ENCODE measurements around the gene NADK2. TPM values are rescaled to one million over a fixed set of nuclear protein-coding genes. Genes with fewer than 3 reads are reported as not detected.

NADK2 gene
- total and polyA plus RNA-seq, 9 of the 15 experiments (the other 6 are each of a cell fraction or from before 2014, with no cell fraction given): 10.6 to 41.0 (median 24.0) TPM

- Histone ChIP-seq H3K9me3 (replicated peaks; ENCODE audit: control insufficient read depth, insufficient read depth, low read depth, low read length) (no peaks in the 10 kb centered on the region), H3K9ac (ENCODE audit: insufficient read depth in 1 of 2, low read depth in 2 of 2, low read length in 2 of 2) (no peak overlapping the region), H3K9me1 (ENCODE audit: control insufficient read depth, insufficient read depth, low read length) (no peaks in the 10 kb centered on the region), H3K36me3 (ENCODE audit: control insufficient read depth, insufficient read depth, low read length) (peaks cover 96% of the 10 kb centered on the region), H3K4me3 (no peak overlapping the region), H3K4me2 (ENCODE audit: insufficient read depth, low read length) (no peak overlapping the region), H2AFZ (ENCODE audit: low read depth, low read length) (no peak overlapping the region), H3K27ac (ENCODE audit: extremely low read depth, low read depth, low read length) (no peak overlapping the region), H3K27me3 (ENCODE audit: control insufficient read depth in 2 of 2, insufficient read depth in 2 of 2, low read length in 2 of 2) (no peaks in the 10 kb centered on the region), H4K20me1 (replicated peaks; ENCODE audit: control insufficient read depth, insufficient read depth, low read length) (no peaks in the 10 kb centered on the region), H3K79me2 (ENCODE audit: control insufficient read depth, insufficient read depth, low read length) (no peaks in the 10 kb centered on the region), H3K4me1 (replicated peaks in 1 of 2; ENCODE audit: control insufficient read depth in 2 of 2, insufficient read depth in 2 of 2, low read length in 2 of 2) (no peaks in the 10 kb centered on the region)
- TF ChIP-seq TAF1 (IDR thresholded peaks at IDR 0.05; ENCODE audit: control insufficient read depth, extremely low read depth, insufficient read depth, low read length, severe bottlenecking) (no peak), MAFK (IDR thresholded peaks at IDR 0.05; ENCODE audit: low read length) (no peak), ZNF778 (CRISPR knock-in tag; IDR thresholded peaks at IDR 0.05) (no peak), ZBTB8A (IDR thresholded peaks at IDR 0.05; ENCODE audit: partially characterized antibody) (no peak), TRIM28 (IDR thresholded peaks at IDR 0.05) (no peak), KLF6 (CRISPR knock-in tag; IDR thresholded peaks at IDR 0.05; ENCODE audit: borderline replicate concordance) (no peak), ZBTB17 (CRISPR knock-in tag; IDR thresholded peaks at IDR 0.05) (no peak), ZNF584 (CRISPR knock-in tag; IDR thresholded peaks at IDR 0.05; ENCODE audit: low read depth) (no peak), DACH1 (IDR thresholded peaks at IDR 0.05; ENCODE audit: partially characterized antibody) (no peak), SAFB2 (IDR thresholded peaks at IDR 0.05; ENCODE audit: borderline replicate concordance, low read depth, low read length, severe bottlenecking) (no peak), MXI1 (IDR thresholded peaks at IDR 0.05; ENCODE audit: low read depth, low read length) (no peak)
- TF ChIP-seq, protein P1, sequence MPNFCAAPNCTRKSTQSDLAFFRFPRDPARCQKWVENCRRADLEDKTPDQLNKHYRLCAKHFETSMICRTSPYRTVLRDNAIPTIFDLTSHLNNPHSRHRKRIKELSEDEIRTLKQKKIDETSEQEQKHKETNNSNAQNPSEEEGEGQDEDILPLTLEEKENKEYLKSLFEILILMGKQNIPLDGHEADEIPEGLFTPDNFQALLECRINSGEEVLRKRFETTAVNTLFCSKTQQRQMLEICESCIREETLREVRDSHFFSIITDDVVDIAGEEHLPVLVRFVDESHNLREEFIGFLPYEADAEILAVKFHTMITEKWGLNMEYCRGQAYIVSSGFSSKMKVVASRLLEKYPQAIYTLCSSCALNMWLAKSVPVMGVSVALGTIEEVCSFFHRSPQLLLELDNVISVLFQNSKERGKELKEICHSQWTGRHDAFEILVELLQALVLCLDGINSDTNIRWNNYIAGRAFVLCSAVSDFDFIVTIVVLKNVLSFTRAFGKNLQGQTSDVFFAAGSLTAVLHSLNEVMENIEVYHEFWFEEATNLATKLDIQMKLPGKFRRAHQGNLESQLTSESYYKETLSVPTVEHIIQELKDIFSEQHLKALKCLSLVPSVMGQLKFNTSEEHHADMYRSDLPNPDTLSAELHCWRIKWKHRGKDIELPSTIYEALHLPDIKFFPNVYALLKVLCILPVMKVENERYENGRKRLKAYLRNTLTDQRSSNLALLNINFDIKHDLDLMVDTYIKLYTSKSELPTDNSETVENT (CRISPR knock-in tag; IDR thresholded peaks at IDR 0.05): no peak
- intact Hi-C loops (cut with micrococcal nuclease) (loop anchor here (10.0 kb wide), 2 partner anchors 209 to 221 kb away; no protein-coding TSS in a partner anchor), in situ Hi-C loops (cut with MboI) (no loop called here)
- BruUV-seq (replicated peaks): no TSS peak
- no peak for ATAC-seq
- no peak for FAIRE-seq
- ChIA-PET CTCF (ENCODE audit: low intra/inter-chr PET ratio) (interaction anchor here (0.6 kb wide), 1 partner anchor 334 kb away, joined by 3 read pairs; no protein-coding TSS in a partner anchor), POLR2A (interaction anchor here (0.6 kb wide), 1 partner anchor 107 kb away, joined by 5 read pairs; no protein-coding TSS in a partner anchor)
- WGBS (ENCODE audit: insufficient coverage, low coverage, missing lambda C conversion rate): 60% methylated on average over 2 of the region's 2 CpGs
- DNase-seq (ENCODE audit: extremely low read depth in 1 of 4, low spot score in 3 of 4): no peak
These were observed 68.3 kb downstream of the NADK2 start for GRCh38 chr5:36173426-36173825.

All from K562 (cell line).